B cell (primary cell): Measurements from ENCODE around the gene RANBP10. TPM values are rescaled to one million over a fixed set of nuclear protein-coding genes. Genes with fewer than 3 reads are reported as not detected.

Experiments
- ATAC-seq: fragments of 200-7000 bp; cut with Tn5 transposase; one replicate; pipeline ENCODE4 v1.10.0; 2021; ENCODE audit warnings: low read depth, mild to moderate bottlenecking, moderate number of reproducible peaks, moderate library complexity
- CTCF ChIA-PET: fragments of 350-600 bp; sonication (Branson Sonifier 250); formaldehyde crosslinking; loops from one replicate; lab custom pipeline; 2021; ENCODE audit warnings: antibody characterized with exemption, inconsistent platforms; lab: Charles Lee
- POLR2A ChIA-PET: fragments of 350-600 bp; sonication (Branson Sonifier 250); formaldehyde crosslinking; loops from one replicate; lab custom pipeline; 2021; ENCODE audit warnings: antibody characterized with exemption; lab: Charles Lee
- DNase-seq: peaks from one replicate; pipeline ENCODE4 v3.0.0; 2013
- H2AFZ ChIP-seq: 2 replicates; pipeline ENCODE4 v1.6.1; 2012; ENCODE audit warnings: mild to moderate bottlenecking, low read depth, low read length; ENCODE audit not compliant: insufficient read depth, poor library complexity, severe bottlenecking
- H3K27ac ChIP-seq, 2 donors: 1 replicate in 1 of 2; 2 replicates in 1 of 2; pipeline ENCODE4 v1.5.1; 2012 to 2013; ENCODE audit warnings: low read length in 2 of 2, mild to moderate bottlenecking in 2 of 2, moderate library complexity in 1 of 2
- H3K27me3 ChIP-seq, 4 experiments: fragments of 200-600 bp in 1 of 4; sonication (generic) in 1 of 4; replicated peaks in 1 of 4; 1 replicate in 2 of 4; 2 replicates in 2 of 4; pipeline versions ENCODE4 v1.6.1 to v1.7.0; 2013 to 2016; ENCODE audit warnings: low read length in 3 of 4, mild to moderate bottlenecking in 2 of 4, mixed read lengths in 1 of 4, moderate library complexity in 1 of 4; ENCODE audit not compliant: insufficient read depth in 4 of 4, control insufficient read depth in 3 of 4; ENCODE audit errors: control extremely low read depth in 1 of 4
- H3K36me3 ChIP-seq, 2 experiments: replicated peaks in 1 of 2; 1 replicate in 1 of 2; 2 replicates in 1 of 2; pipeline versions ENCODE4 v1.6.1 to v1.7.1; 2013; ENCODE audit warnings: low read length in 1 of 2; ENCODE audit not compliant: insufficient read depth in 2 of 2, control insufficient read depth in 1 of 2; ENCODE audit errors: control extremely low read depth in 1 of 2, extremely low read depth in 1 of 2
- H3K4me1 ChIP-seq, 2 donors: fragments of 200-600 bp in 1 of 2; sonication (generic) in 1 of 2; 1 replicate in 1 of 2; 2 replicates in 1 of 2; pipeline versions ENCODE4 v1.5.1 to v1.6.1; 2013 to 2017; ENCODE audit warnings: low read length in 2 of 2; ENCODE audit not compliant: control insufficient read depth in 2 of 2, insufficient read depth in 2 of 2
- H3K4me2 ChIP-seq: replicated peaks from 2 replicates; pipeline ENCODE3; 2012; ENCODE audit warnings: mild to moderate bottlenecking, low read depth, low read length; ENCODE audit not compliant: poor library complexity, severe bottlenecking
- H3K4me3 ChIP-seq, 5 experiments: fragments of 200-600 bp in 1 of 5; sonication (generic) in 1 of 5; 1 replicate in 3 of 5; 2 replicates in 2 of 5; pipeline versions ENCODE4 v1.5.1 to v1.7.0; 2011 to 2016; ENCODE audit warnings: low read length in 4 of 5, mild to moderate bottlenecking in 4 of 5, low read depth in 2 of 5, control low read depth in 1 of 5, moderate library complexity in 1 of 5; ENCODE audit not compliant: insufficient read depth in 1 of 5; ENCODE audit errors: control extremely low read depth in 1 of 5, extremely low read depth in 1 of 5
- H3K79me2 ChIP-seq: fragments of 200-600 bp; sonication (generic); one replicate; pipeline ENCODE4 v1.6.0; 2016; ENCODE audit warnings: low read length; ENCODE audit not compliant: control insufficient read depth, insufficient read depth
- H3K9ac ChIP-seq: fragments of 200-600 bp; sonication (generic); 2 replicates; pipeline ENCODE4 v1.6.1; 2017; ENCODE audit warnings: mild to moderate bottlenecking, low read length, moderate library complexity
- H3K9me3 ChIP-seq, 3 donors: one replicate each; pipeline versions ENCODE4 v1.6.1 to v1.7.1; 2013; ENCODE audit warnings: low read length in 2 of 3; ENCODE audit not compliant: control insufficient read depth in 2 of 3, insufficient read depth in 1 of 3; ENCODE audit errors: control extremely low read depth in 1 of 3
- H4K20me1 ChIP-seq: 2 replicates; pipeline ENCODE4 v1.6.0; 2012; ENCODE audit warnings: mild to moderate bottlenecking, low read length; ENCODE audit not compliant: insufficient read depth, control insufficient read depth, poor library complexity, severe bottlenecking
- H3K27ac Mint-ChIP-seq: one replicate; pipeline ENCODE4 v1.8.0; 2021; ENCODE audit warnings: mixed read lengths
- H3K27me3 Mint-ChIP-seq: one replicate; pipeline ENCODE4 v1.8.0; 2021; ENCODE audit warnings: mixed read lengths
- H3K4me1 Mint-ChIP-seq: one replicate; pipeline ENCODE4 v1.8.0; 2021; ENCODE audit warnings: mixed read lengths
- H3K4me3 Mint-ChIP-seq: one replicate; pipeline ENCODE4 v1.8.0; 2021; ENCODE audit warnings: mixed read lengths
- H3K9me3 Mint-ChIP-seq: one replicate; pipeline ENCODE4 v1.8.0; 2022; ENCODE audit warnings: mixed read lengths; ENCODE audit not compliant: insufficient read depth
- CTCF ChIP-seq: fragments of 200-600 bp; IDR thresholded peaks from one replicate; pipeline ENCODE4 v1.8.0; 2022; ENCODE audit warnings: antibody characterized with exemption, mild to moderate bottlenecking
- EZH2 ChIP-seq: IDR thresholded peaks from 2 replicates; pipeline ENCODE4 v1.6.1; 2012; ENCODE audit warnings: borderline replicate concordance, low read depth, mild to moderate bottlenecking, moderate library complexity, low read length; ENCODE audit not compliant: insufficient read depth, poor library complexity, severe bottlenecking
- WGBS: methylation state at CpG from one replicate; pipeline ENCODE4 v1.1.5; 2013; ENCODE audit warnings: missing lambda C conversion rate; ENCODE audit not compliant: insufficient coverage; 5-methylcytosine and 5-hydroxymethylcytosine counted together
- intact Hi-C: fragments of 100-400 bp; cut with micrococcal nuclease; formaldehyde crosslinking; loops from one replicate; pipeline ENCODE4 v1.10.0; 2022
- polyA plus RNA-seq: library from polyadenylated mRNA; depleted of rRNA; stranded (reverse); fragments of >200 nt; gene quantifications from 2 replicates; pipeline ENCODE4 v1.2.3, GENCODE V29; 2012
- total RNA-seq, 2 donors: library from RNA; stranded (reverse); fragments of 120-200 nt in 1 of 2; gene quantifications; 1 replicate in 1 of 2; 2 replicates in 1 of 2; pipeline versions ENCODE4 v1.2.3 to v1.2.4, GENCODE V29; 2013 to 2022

The RANBP10 gene
- total and polyA plus RNA-seq, 2 donors (not counting 1 experiment from before 2014, with no cell fraction given), result 29.0 to 32.2 TPM

- Mint-ChIP-seq H3K4me3 (no peak overlapping the region), H3K4me1 (peaks cover 29% of the 10 kb centered on the region)
- ATAC-seq, result no peak
Measured at GRCh38 chr16:67760956-67761230, 45.5 kb downstream of the RANBP10 start.

More at GRCh38 chr16:67760956-67761230, 45.5 kb downstream of the RANBP10 start:
- Mint-ChIP-seq H3K27me3 (no peaks in the 10 kb centered on the region), H3K27ac (peak overlapping the region; percentile 73), H3K9me3 (no peaks in the 10 kb centered on the region)
- POLR2A ChIA-PET, result no interaction called here
- Histone ChIP-seq H3K4me1 (peaks cover 10 to 18% of the 10 kb centered on the region in 2 donors), H3K79me2 (peaks cover 74% of the 10 kb centered on the region), H3K9me3 (no peaks in the 10 kb centered on the region), H3K27ac (peak overlapping the region; percentile 12 to 46), H2AFZ (no peak overlapping the region), H3K4me2 (no peak overlapping the region), H3K9ac (no peak overlapping the region), H3K36me3 (peaks cover 3 to 35% of the 10 kb centered on the region in 2 experiments), H3K4me3 (no peak overlapping the region), H3K27me3 (no peaks in the 10 kb centered on the region), H4K20me1 (peaks cover 51% of the 10 kb centered on the region)
- 100% methylated on average over 4 of the region's 4 CpGs for WGBS
- intact Hi-C loops, result no loop called here
- CTCF ChIA-PET, result no interaction called here
- DNase-seq, result no peak
- TF ChIP-seq CTCF, result no peak
- TF ChIP-seq EZH2, result no peak
